ENCODE data around the gene ZNF467.

ZNF467 gene

DNA sequence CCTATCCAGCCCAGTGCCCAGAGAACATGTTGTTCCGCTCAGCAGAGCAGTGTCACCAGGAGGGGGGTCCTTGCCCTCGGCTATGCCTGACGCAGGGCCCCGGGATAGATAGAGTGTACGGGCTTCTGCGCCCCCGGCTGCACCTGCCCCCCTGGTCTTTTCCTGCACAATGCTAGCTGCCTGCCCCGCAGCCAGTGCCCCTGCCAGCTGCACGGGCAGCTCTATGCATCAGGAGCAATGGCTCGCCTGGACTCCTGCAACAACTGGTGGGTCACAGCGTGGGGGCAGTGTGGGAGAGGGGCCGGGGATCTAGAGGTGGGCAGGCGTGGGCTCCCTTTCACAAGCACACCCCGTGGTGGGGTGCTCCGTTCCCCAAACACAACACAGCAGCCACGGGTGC lies 33.3 kb upstream of the ZNF467 start:
- DNase-seq (ENCODE audit: low read depth): no peak

DNA sequence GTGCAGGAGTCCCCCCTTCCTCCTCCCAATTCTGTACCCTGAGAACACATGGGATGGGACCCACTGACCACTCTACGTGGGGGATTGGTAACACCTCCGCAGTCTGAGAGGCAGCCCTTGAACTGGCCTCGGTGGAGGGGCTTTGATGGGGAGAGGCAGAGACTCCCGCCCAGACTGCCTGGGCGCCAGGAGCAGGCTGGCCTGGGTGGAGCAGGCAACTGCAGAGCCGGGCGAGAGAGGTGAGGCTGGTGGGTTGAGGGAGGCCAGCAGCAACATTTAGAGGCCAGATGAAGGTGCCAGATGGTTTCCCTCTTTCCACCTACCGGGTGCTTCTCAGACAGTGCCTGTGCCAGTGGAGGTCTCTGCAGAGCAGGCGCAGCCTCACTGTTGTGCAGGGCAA lies 30.7 kb upstream of the ZNF467 start:
- no peak for DNase-seq (ENCODE audit: low read depth)

DNA sequence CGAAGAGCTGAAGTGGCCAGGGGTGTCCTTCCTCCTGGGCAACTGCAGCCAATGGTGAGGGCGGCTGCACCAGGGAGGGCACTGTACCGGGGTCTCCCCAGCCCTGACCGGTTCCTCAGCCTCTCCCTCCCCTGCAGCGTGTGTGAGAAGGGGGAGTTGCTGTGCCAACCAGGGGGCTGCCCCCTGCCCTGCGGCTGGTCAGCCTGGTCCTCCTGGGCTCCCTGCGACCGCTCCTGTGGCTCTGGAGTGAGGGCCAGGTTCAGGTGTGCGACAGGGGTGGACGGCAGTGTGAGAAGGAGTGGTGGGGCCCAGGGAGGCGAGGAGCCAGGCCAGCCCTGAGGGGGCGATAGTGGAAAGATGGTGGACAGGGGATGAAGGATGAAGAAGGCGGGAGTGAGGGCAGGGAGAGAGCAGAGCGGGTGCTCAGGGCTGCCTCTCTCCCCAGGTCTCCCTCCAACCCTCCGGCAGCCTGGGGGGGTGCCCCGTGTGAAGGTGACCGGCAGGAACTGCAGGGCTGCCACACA lies 30.2 kb upstream of the ZNF467 start:
- DNase-seq (ENCODE audit: low read depth): no peak

DNA sequence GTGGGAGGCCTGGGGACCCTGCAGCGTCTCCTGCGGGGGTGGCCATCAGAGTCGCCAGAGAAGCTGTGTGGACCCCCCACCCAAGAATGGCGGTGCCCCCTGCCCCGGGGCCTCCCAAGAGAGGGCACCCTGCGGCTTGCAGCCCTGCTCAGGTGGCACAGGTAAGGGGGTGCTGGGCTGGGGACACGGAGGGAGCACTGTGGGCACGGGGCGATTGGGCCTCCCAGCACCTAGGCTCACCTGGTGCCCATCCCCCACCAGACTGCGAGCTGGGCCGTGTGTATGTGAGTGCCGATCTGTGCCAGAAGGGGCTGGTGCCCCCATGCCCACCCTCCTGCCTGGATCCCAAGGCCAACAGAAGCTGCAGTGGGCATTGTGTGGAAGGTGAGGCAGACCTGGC lies 29.6 kb upstream of the ZNF467 start:
- DNase-seq (ENCODE audit: low read depth): no peak

DNA sequence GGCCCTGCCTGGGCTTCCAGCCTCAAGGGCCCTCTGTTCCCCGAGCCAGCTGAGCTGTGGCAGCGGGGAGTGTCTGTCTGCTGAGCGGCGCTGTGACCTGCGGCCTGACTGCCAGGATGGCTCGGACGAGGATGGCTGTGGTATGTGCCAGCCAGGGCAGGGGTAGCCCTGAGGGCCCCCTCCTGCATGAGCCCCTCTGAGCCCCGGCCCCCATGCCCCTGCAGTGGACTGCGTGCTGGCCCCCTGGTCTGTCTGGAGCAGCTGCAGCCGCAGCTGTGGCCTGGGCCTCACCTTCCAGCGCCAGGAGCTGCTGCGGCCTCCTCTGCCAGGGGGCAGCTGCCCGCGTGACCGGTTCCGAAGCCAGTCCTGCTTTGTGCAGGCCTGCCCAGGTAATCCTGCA lies 28.4 kb upstream of the ZNF467 start:
- DNase-seq (ENCODE audit: low read depth): no peak

DNA sequence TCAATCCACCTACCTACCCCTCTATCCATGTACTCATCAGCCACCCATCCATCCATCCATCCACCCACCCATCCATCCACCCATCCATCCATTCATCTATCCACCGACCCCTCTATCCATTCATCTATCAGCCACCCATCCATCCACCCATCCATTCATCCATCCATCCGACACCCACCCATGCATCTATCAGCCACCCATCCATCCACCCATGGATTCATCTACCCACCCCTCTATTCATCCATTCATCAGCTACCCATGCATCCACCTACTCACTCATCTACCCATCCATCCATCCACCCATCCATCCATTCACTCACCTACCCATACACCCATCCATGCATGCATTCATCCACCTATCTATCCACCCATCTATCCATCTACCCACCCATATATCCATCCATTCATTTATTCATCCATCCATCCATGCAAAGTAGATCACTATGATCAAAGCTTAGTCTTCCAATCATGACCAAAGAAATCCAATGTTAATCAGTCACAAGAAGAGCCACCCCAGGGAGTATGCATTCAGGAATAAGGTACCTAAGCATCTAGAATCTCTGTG lies 27.7 kb upstream of the ZNF467 start:
- no peak for DNase-seq (ENCODE audit: low read depth)

DNA sequence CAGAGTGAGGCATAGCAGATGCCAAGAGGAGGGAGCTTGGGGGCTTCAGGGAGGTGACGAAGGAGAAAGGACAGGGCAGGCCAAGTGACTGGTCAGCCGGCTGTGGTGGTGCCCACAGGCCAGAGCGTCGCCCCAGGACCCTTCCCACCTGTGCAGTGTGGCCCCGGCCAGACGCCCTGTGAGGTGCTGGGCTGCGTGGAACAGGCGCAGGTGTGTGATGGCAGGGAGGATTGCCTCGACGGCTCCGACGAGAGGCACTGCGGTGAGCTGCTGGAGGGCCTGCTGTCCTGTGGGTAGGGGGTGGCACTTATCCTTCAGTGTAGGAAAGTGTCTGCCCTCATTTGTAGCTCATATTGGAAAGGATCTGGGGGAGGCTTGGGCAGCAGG lies 26.8 kb upstream of the ZNF467 start:
- no peak for DNase-seq (ENCODE audit: low read depth)

DNA sequence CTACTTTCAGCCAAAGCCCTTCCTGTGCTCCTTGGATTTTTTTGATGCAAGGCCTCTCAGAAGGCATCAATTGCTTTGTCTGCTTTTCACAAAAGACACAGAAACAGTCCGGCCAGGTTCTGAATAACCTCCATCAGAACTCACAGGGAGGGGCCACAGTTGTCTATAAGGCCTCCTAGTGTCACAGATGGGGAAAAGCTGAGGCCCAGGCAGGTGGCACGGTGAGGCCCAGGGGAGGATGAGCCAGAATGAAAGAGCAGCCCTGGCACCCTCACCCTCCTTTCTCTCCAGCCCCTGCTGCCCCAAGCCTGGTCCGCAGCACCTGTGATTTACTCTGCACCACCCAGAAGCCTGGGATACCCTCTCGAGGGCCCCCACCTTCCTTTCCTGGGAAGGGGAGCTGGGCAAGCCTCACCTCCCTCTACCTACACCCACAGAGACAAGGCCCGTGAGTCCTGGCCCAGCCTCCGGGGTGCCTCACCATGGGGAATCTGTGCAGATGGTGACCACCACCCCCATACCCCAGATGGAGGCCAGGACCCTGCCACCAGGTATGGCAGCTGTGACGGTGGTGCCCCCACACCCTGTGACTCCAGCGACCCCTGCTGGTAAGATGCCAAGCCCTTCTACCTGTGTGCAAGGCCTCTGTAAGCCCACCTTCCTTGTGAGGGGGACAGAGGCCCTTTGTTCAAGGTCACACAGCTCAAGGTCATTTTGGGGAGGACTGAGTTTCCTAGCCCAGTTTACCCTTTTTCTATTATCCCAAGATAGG lies 26.2 kb upstream of the ZNF467 start:
- DNase-seq (ENCODE audit: low read depth): no peak

DNA sequence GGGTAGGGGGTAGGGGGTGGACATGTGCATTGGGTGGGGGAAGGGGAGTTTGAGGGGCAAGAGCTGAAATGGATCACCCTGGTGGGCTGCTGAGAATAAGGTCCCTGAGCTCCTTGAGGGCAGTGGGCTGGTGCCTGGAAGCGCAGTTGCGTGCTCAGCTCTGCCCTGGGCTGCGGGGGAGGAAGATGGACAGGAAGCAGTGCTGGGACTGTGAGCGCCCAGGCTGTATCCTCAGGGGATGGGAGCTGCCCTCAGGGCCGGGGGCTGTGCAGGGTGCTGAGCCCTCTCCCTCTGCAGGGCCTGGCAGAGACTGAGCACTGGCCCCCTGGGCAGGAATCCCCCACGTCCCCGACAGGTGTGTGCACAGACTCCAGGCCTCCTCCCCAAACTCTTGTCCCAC lies 24.4 kb upstream of the ZNF467 start:
- no peak for DNase-seq (ENCODE audit: low read depth)

DNA sequence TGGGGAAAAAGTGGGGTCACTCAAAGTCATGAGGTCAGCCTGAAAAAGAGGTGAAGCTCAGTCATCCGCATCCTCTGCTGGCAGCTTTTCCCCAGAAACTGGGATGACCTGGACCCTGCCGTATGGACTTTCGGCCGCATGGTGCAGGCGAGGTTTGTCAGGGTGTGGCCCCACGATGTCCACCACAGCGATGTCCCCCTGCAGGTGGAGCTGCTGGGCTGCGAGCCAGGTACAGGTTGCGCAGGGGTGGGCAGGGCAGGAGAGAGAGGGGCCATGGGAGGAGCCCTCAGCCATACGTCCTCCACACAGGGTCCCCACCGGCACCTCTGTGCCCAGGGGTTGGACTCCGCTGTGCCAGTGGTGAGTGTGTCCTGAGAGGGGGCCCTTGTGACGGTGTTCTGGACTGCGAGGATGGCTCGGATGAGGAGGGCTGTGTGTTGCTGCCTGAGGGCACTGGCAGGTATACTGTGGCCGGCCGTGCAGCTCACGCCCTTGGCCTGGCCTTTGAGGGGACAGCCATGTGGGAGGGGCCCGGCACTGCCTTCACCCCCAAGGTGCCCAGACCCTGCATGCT lies 23.0 kb upstream of the ZNF467 start:
- DNase-seq (ENCODE audit: low read depth): no peak

DNA sequence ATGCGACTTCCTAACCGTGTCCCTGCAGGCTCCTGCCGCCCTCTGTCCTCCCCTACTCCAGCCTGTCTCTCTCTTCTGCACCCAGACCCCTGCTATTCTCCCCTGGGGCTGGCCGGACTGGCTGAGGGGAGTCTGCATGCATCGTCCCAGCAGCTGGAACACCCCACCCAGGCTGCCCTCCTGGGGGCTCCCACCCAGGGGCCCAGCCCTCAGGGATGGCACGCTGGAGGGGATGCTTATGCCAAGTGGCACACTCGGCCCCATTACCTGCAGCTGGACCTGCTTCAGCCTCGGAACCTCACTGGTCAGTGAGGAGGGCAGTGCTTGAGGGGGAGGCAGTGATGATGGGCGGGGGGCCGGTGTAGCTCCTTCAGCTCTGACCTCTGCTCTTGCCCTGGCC lies 21.7 kb upstream of the ZNF467 start:
- DNase-seq (ENCODE audit: low read depth): no peak

DNA sequence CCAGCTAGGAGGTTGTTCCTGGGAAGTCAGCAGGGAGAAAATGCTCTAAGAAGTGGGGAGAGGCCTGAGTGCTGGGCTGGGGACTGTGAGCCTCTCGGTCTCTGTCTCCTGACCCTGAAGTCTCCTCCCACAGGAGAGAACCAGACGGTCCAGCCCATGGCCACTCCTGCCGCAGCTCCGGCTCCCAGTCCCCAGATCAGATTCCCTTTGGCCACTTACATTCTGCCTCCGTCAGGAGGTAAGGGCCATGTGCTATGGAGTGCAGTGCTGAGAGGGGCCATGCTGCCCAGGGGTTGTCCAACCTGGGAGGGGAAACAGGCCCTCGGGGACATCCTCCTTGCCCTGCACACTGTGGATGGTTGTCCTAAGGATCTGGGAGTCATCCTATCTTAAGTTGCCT lies 21.3 kb upstream of the ZNF467 start:
- DNase-seq (ENCODE audit: low read depth): no peak

DNA sequence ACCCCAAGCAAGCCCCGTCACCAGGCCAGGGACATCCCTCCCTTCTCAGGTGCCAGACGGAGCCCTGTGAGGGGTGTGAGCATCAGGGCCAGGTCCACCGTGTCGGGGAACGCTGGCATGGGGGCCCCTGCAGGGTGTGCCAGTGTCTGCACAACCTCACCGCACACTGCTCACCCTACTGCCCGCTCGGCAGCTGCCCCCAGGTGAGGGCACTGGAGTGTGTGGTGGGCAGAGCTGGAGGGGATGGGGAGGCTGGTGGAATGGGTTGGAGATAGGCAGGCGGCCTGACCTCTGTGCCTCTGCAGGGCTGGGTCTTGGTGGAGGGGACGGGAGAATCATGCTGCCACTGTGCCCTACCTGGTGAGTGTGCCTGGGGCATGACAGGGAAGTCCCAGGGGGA lies 19.9 kb upstream of the ZNF467 start:
- DNase-seq (ENCODE audit: low read depth): no peak

DNA sequence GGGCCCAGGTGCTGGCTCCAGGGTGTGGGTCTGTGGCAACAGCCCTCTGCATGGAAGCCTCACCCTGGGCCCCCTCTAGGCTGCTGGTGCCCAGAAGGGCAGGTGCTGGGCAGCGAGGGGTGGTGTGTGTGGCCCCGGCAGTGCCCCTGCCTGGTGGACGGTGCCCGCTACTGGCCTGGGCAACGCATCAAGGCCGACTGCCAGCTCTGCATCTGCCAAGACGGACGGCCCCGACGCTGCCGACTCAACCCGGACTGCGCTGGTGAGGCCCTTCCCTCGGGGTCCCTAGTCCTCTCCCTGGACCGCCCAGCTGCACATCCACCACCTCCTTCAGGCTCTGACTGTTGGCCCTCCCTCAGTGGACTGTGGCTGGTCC lies 18.8 kb upstream of the ZNF467 start:
- no peak for DNase-seq (ENCODE audit: low read depth)

DNA sequence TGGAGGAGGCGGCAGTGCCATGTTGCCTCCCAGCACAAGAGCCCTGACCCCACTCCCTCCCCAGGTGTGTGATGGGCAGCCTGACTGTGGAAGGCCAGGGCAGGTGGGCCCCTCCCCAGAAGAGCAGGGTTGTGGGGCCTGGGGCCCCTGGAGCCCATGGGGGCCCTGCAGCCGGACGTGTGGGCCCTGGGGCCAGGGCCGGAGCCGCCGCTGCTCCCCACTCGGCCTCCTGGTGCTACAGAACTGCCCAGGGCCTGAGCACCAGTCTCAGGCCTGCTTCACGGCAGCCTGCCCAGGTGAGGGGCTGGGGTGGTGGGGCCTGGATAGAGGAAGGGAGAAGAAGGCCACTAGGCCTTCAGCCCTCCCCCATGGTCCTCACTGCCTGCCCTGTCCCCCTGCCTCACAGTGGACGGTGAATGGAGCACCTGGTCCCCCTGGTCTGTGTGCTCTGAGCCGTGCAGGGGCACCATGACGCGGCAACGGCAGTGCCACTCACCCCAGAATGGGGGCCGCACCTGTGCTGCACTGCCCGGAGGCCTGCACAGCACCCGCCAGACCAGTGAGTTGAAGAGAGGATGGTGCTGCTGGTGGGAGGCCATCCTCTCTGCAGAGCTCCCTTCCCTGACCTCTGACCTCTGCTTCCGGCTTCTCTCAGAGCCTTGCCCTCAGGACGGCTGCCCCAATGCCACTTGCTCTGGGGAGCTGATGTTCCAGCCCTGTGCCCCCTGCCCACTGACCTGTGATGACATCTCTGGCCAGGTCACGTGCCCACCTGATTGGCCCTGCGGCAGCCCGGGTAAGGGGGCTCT lies 18.2 kb upstream of the ZNF467 start:
- no peak for DNase-seq (ENCODE audit: low read depth)

DNA sequence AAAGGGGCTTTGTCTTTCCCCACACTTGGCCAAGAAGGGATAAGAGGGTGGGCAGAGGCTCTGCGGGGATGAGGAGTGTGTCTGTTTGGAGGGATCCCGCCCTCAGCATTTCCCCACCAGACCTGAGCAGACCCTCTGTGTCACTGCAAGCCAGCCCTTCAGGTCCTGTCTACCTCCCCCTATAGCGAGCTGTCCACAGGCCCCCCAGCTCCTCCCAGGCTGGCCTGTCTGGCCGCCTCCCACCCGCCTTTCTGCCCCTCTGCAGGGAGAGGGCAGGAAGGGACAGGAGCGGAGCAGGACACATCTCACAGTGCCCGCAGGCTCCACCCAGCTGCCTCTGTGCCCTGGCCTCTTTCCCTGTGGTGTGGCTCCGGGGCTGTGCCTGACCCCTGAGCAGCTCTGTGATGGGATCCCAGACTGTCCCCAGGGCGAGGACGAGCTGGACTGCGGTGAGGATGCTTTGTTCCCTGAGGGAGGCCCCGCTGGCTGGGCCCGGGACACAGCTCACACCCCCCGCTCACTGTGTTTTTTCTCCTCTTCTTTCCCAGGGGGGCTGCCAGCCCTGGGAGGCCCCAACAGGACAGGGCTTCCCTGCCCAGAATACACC lies 17.5 kb upstream of the ZNF467 start:
- no peak for DNase-seq (ENCODE audit: low read depth)

DNA sequence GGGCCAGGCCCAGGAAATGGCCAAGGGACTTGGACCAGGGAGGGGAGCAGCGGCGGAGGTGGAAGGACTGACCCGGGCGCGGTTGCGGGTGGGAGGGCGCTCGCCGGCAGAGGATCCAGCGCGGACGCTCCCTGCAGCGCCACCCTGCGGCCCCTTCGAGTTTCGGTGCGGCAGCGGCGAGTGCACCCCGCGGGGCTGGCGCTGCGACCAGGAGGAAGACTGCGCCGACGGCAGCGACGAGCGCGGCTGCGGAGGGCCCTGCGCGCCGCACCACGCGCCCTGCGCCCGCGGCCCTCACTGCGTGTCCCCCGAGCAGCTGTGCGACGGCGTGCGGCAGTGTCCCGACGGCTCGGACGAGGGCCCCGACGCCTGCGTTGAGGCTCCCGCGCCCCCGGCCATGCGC lies 16.8 kb upstream of the ZNF467 start:
- no peak for DNase-seq (ENCODE audit: low read depth)

DNA sequence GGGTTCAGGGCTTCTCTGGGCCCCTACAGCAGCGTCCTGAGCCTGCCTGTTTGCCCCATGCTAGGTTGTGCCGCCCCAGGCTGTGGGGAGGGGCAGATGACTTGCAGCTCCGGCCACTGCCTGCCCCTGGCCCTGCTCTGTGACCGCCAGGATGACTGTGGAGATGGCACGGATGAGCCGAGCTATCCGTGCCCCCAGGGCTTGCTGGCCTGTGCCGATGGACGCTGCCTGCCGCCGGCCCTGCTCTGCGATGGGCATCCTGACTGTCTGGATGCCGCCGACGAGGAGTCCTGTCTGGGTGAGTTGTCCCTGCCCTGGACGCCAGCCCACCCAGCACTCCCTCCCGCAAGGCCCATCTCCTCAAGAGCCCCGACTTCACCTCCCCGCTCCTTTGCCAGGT lies 15.7 kb upstream of the ZNF467 start:
- DNase-seq (ENCODE audit: low read depth): no peak

DNA sequence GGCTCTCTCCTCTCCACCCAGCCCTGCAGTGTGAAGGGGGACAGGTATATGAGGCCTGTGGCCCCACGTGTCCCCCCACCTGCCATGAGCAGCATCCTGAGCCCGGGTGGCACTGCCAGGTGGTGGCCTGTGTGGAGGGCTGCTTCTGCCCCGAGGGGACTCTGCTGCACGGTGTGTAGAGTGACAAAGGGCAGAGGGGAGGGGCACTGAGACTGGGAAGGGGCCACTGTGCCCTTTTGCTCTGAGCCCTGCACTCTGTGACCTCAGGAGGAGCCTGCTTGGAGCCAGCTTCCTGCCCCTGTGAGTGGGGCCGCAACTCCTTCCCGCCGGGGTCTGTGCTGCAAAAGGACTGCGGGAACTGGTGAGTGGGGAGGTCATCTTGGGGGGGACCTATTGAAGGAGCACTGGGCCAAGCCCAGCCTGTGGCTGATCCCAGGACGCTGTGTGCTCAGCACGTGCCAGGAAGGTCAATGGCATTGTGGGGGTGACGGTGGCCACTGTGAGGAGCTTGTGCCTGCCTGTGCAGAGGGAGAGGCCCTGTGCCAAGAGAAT lies 15.0 kb upstream of the ZNF467 start:
- no peak for DNase-seq (ENCODE audit: low read depth)

DNA sequence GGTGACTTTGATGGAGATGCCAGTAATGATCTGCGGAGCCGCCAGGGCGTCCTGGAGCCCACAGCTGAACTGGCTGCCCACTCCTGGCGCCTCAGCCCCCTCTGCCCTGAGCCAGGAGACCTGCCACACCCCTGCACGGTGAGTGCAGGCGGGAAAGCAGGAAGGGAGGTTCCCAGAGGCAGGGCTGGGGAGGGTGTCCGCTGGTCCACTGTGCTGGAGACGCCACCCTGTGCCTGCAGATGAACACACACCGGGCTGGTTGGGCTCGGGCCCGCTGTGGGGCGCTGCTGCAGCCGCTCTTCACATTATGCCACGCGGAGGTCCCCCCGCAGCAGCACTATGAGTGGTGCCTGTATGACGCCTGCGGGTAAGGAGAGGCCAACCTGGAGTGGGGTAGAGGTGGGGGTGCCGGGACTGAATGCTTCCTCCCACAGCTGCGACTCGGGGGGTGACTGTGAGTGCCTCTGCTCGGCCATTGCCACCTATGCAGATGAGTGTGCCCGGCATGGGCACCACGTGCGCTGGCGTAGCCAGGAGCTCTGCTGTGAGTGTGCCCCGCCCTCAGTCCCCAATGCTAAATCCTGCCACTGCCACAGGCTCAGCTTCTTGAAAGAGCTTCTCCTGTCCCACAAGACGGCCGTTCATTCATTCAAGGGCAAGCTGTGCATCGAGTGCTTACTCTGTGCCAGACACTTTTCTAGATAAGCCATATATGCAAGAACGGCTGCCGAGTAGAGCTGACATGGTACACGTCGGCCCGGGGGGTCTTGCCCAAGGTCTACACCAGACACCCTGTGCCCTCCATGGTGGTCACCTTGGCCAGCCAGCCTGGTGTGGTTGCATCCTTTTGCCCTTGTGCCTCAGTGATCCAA lies 14.3 kb upstream of the ZNF467 start:
- DNase-seq (ENCODE audit: low read depth): no peak

DNA sequence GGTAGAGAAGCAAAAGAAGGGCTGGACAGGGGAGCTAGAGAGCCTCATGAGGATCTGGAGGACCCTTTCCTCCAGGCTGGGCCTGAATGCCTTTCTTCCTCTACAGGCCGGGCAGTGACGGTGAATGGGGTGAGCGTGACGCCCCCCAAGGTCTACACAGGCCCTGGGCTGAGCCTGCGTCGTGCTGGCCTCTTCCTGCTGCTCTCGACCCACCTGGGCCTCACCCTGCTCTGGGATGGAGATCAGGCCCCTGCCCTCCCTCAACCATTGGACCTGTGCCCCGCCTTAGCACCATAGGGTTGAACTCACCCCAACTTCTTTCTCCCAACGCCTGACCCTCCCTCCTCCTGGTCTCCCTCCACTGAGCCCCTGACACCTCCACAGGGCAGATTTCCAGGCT lies 12.6 kb upstream of the ZNF467 start:
- no peak for DNase-seq (ENCODE audit: low read depth)
